ENCODE data around the gene NSD2. TPM values are rescaled to one million over a fixed set of nuclear protein-coding genes. Genes with fewer than 3 reads are reported as not detected.
A peak's percentile ranks its signal among the peaks of the same experiment; 100 is the strongest.

The NSD2 gene
- total RNA-seq, 4 donors from 2014 or later, result 19.1 to 33.1 (median 28.8) TPM

DNA sequence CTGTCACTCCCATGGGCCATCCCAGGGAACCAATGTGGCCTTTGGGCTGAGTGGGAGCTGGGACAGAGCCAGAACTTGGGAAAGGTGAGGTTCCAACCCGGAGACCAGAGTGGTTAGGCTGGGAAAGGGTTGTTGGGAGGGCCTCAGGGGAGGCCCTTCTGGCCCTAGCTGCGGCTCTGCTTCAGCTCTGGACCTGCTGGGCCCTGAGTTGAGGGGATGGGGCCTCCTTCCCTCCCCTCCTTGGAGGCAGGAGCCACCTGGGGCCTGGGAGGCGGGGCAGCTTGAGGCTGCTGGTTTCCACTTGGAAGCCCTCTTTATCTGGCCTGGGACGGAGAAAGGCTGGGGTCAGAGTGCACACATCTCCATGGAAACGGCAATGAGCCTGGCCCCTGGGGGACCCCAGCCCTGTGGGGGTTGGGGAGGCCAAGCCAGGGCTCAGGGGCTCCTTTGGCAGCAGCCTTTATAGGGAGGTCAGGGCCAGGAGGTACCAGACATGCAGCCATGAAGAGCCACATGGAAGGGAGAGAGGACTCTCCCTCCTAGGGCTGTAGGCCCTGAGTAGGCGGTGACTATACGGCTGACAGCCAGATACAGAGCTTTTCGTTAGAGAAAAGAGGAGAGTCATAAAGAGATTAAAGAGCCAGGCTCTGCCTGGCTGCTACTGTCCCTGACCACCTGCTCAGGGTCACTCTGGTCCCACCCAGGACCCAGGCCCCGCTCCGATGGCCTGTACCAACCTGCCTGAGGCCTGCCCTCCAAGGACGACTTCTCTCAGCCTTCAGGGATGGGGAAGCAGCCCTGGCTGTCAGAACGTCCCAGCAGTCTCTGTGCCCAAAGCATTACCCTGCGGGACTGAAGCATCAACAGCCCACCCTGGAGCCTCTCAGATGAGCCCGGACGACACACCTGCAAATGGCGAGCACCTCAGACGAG, 6.9 kb upstream of the NSD2 start:
- ATAC-seq (ENCODE audit: low FRiP score) (no peak), DNase-seq (ENCODE audit: low spot score) (no peak)
- TF ChIP-seq, protein P1, sequence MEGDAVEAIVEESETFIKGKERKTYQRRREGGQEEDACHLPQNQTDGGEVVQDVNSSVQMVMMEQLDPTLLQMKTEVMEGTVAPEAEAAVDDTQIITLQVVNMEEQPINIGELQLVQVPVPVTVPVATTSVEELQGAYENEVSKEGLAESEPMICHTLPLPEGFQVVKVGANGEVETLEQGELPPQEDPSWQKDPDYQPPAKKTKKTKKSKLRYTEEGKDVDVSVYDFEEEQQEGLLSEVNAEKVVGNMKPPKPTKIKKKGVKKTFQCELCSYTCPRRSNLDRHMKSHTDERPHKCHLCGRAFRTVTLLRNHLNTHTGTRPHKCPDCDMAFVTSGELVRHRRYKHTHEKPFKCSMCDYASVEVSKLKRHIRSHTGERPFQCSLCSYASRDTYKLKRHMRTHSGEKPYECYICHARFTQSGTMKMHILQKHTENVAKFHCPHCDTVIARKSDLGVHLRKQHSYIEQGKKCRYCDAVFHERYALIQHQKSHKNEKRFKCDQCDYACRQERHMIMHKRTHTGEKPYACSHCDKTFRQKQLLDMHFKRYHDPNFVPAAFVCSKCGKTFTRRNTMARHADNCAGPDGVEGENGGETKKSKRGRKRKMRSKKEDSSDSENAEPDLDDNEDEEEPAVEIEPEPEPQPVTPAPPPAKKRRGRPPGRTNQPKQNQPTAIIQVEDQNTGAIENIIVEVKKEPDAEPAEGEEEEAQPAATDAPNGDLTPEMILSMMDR (IDR thresholded peaks at IDR 0.05), result no peak

DNA sequence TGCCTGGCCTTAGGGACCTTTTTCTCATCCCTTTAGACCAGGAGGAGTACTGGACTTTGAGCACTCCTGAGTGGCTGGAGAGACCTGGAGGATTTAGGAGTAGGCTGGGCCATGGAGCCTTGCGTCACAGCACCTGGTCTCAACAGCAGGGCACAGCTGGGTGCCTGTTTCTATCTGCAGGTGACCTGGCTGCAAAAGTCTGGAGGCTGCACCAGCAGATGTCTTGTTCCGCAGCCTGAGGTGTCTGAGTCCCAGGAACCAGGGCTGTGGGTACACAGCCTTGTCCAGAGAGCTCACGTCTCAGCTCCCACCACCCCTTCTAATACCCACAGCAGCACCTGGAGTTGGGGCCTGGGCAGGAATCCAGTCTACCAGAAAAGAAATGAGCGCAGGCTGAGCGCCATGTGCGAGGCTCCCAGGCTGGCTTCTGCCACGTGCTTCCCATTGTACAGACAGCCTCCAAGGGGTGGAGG, 5.0 kb upstream of the NSD2 start:
- DNase-seq (ENCODE audit: low spot score) (no peak), ATAC-seq (ENCODE audit: low FRiP score) (no peak)
- TF ChIP-seq, protein P1 (IDR thresholded peaks at IDR 0.05), result no peak

DNA sequence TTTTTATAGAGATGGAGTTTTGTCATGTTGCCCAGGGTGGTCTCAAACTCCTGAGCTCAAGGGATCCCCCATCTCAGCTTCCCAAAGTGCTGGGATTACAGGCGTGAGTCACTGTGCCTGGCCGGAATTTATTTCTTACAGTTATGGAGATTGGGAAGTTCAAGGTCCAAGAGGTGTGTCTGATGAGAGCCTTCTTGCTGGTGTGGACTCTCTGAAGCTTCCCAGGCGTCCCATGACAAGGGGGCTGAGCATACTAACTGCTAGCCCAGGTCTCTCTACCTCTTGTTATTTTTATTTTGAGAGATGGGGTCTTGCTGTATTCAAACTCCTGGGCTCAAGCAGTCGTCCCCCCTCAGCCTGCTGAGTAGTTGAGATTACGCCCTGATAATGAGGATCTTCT, 2.9 kb upstream of the NSD2 start:
- DNase-seq (ENCODE audit: low spot score), result no peak
- no peak for ATAC-seq (ENCODE audit: low FRiP score)
- TF ChIP-seq, protein P1 (IDR thresholded peaks at IDR 0.05), result no peak

DNA sequence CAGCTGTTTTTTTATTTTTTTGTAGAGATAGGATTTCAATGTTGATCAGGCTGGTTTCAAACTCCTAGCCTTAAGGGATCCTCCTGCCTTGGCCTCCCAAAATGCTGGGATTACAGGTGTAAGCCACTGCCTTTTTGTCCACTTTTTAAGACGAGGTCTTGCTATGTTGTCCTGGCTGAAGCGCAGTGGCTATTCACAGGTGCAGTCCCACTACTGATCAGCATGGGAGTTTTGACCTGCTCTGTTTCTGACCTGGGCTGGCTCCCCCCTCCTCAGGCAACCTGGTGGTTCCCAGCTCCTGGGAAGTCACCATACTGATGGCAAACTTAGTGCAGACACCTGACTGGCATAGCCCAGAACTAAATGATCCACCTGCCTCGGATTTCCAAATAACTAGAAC, 2.3 kb upstream of the NSD2 start:
- DNase-seq (ENCODE audit: low spot score), result no peak
- TF ChIP-seq, protein P1 (IDR thresholded peaks at IDR 0.05), result no peak
- no peak for ATAC-seq (ENCODE audit: low FRiP score)

- TF ChIP-seq, protein P1 (IDR thresholded peaks at IDR 0.05), result no peak
- DNase-seq (ENCODE audit: low spot score) (no peak), ATAC-seq (ENCODE audit: low FRiP score) (no peak)
Observed at GRCh38 chr4:1869530-1870327, 1.5 kb upstream of the NSD2 start.

DNA sequence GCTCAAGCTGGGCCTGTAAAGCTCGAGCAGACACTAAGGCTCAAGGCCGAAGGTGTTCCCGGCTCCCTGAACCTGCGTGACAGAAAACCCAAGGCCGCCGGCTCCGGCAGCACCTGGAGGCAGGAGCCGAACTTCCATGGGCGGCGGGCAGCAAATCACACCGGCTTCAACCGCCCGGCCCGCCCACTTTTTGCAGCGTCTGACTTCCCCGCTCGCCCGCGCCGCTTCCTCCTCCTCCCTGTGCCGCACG, 940 bp upstream of the NSD2 start:
- DNase-seq (ENCODE audit: low spot score) (peak; percentile 70), ATAC-seq (ENCODE audit: low FRiP score) (peak; percentile 61)
- TF ChIP-seq, protein P1 (IDR thresholded peaks at IDR 0.05), result no peak
